GM12873 (cell line): ENCODE data around the gene CACNG7.

Experiments used
- CTCF ChIP-seq: IDR thresholded peaks from 2 replicates; pipeline ENCODE4 v1.5.1; 2012; ENCODE audit warnings: low read depth, mild to moderate bottlenecking, moderate library complexity, low read length, control low read depth; ENCODE audit not compliant: insufficient read depth; ENCODE audit errors: missing control alignments

Gene CACNG7

GRCh38 chr19:53908935-53909415 is at the start of gene CACNG7:
TSS of gene CACNG7 (plus strand) at chr19:53909278. CDS start at chr19:53912832, 3,554 bp downstream.
- TF ChIP-seq CTCF, result no peak

GRCh38 chr19:53864308-53864836 is 44.7 kb upstream of the CACNG7 start:
- TF ChIP-seq CTCF, result no peak

- no peak for TF ChIP-seq CTCF
Observed at GRCh38 chr19:53865523-53865917, 43.6 kb upstream of the CACNG7 start.

- no peak for TF ChIP-seq CTCF
Observed at GRCh38 chr19:53865918-53866864, 42.9 kb upstream of the CACNG7 start.

- TF ChIP-seq CTCF, result no peak
Observed at GRCh38 chr19:53866865-53867224, 42.2 kb upstream of the CACNG7 start.

GRCh38 chr19:53867225-53868090 is 41.6 kb upstream of the CACNG7 start, which contains the start of gene MYADM:
TSS of gene MYADM (plus strand) at chr19:53867883. CDS start at chr19:53873530, 5,647 bp downstream.
- no peak for TF ChIP-seq CTCF
